Transverse colon (tissue), 4 donors: ENCODE results near the gene SKIDA1. TPM values are rescaled to one million over a fixed set of nuclear protein-coding genes. Genes with fewer than 3 reads are reported as not detected.

Experiments
- DNase-seq: peaks from one replicate; pipeline ENCODE4 v3.0.0-alpha.2; 2019
- H3K27ac ChIP-seq, 4 donors: fragments of 200-600 bp; sonication (generic); 2 replicates each; pipeline ENCODE4 v1.5.1; 2016 to 2018; ENCODE audit warnings: inconsistent platforms in 4 of 4
- H3K27me3 ChIP-seq: fragments of 200-600 bp; sonication (generic); 2 replicates; pipeline ENCODE4 v1.5.1; 2017; ENCODE audit warnings: inconsistent platforms
- H3K36me3 ChIP-seq, 4 donors: fragments of 200-600 bp; sonication (generic); 2 replicates each; pipeline ENCODE4 v1.5.1; 2017 to 2019; ENCODE audit warnings: inconsistent platforms in 4 of 4
- H3K4me1 ChIP-seq, 4 donors: fragments of 200-600 bp; sonication (generic); 2 replicates each; pipeline ENCODE4 v1.5.1; 2017 to 2020; ENCODE audit warnings: inconsistent platforms in 4 of 4
- H3K4me3 ChIP-seq, 4 donors: fragments of 200-600 bp; sonication (generic); 1 replicate in 1 of 4; 2 replicates in 3 of 4; pipeline versions ENCODE4 v1.5.1 to v1.6.1; 2017 to 2019; ENCODE audit warnings: inconsistent platforms in 4 of 4
- H3K9me3 ChIP-seq, 2 donors: fragments of 200-600 bp; sonication (generic); 2 replicates each; pipeline ENCODE4 v1.5.1; 2017 to 2019; ENCODE audit warnings: inconsistent platforms in 2 of 2
- EP300 ChIP-seq: sonication (generic); formaldehyde crosslinking; IDR thresholded peaks from one replicate; pipeline ENCODE4 v1.6.1; 2017; ENCODE audit warnings: antibody characterized with exemption, low read depth
- POLR2A ChIP-seq: fragments of 450-650 bp; IDR thresholded peaks from one replicate; pipeline ENCODE4 v1.6.1; 2016; ENCODE audit warnings: antibody characterized with exemption, mild to moderate bottlenecking, moderate library complexity
- POLR2AphosphoS5 ChIP-seq, 3 donors: sonication (generic); formaldehyde crosslinking; IDR thresholded peaks; one replicate each; pipeline ENCODE4 v1.6.1; 2016; ENCODE audit warnings: antibody characterized with exemption in 3 of 3
- whole genome bisulfite sequencing, 2 donors: methylation state at CpG; one replicate each; pipeline ENCODE4 v1.1.5; 2018; ENCODE audit warnings: low coverage in 1 of 2; 5-methylcytosine and 5-hydroxymethylcytosine counted together
- in situ Hi-C, 4 donors: fragments of 200-750 bp; cut with MboI; loops; one replicate each; pipeline versions ENCODE4 v1.15.0 to v1.15.1; 2017; ENCODE audit warnings: low sequenced_read_pairs in 3 of 4, low pct_ligation_motif_present in 1 of 4, low pct_unique_long_range_greater_than_20kb in 1 of 4
- intact Hi-C: fragments of 100-400 bp; cut with DNase I; formaldehyde crosslinking; loops from one replicate; pipeline ENCODE4 v1.15.1; 2023; ENCODE audit warnings: low total_unique reads
- total RNA-seq, 4 donors: library from RNA; depleted of rRNA; stranded (reverse); fragments of >200 nt; gene quantifications; one replicate each; pipeline ENCODE4 v1.1.0, GENCODE V29; 2016
- TF ChIP-seq, protein P1 (sequence below), 5 experiments: fragments of 200-600 bp in 3 of 5; fragments of 450-650 bp in 2 of 5; sonication (generic) in 3 of 5; IDR thresholded peaks; 1 replicate in 2 of 5; 2 replicates in 3 of 5; pipeline ENCODE4 v1.5.1; 2016 to 2017; ENCODE audit warnings: antibody characterized with exemption in 5 of 5, inconsistent platforms in 3 of 5, mild to moderate bottlenecking in 2 of 5, moderate library complexity in 1 of 5

The SKIDA1 gene
- total RNA-seq, 4 donors from 2014 or later: 0.27 to 0.60 TPM; not detected in 2

DNA sequence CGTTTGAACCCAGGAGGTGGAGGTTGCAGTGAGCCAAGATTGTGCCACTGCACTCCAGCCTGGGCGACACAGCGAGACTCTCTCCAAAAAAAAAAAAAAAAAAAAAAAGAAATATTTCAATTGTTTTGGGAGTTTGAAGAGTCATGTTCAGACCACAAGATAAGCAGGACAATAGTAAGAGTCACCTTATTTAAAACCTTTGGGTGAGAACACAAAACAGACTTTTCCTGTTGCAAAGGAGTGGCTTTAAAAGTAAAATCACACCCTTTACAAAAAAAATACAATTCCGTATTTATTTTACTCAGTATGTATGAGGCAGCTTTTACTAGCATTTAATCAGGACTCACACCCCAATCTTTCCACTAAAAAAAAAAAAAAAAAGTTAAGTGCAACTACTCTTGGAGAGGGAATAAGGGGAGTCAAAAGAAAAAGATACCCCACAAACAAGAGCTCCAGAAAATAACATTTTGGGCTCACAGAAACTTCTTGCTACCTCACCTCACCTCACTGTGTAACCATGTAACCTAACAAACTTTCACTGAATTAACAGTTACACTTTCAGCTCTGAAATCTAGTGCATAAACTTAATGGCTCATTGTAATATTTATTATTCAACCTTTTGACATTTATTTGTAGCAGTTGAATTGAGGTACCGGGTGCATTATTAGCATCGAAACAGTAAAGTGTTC lies 11.2 kb downstream of the SKIDA1 start:
- TF ChIP-seq POLR2A (no peak), POLR2AphosphoS5 (IDR thresholded peaks at IDR 0.05) (no peak), EP300 (no peak)
- TF ChIP-seq, protein P1, sequence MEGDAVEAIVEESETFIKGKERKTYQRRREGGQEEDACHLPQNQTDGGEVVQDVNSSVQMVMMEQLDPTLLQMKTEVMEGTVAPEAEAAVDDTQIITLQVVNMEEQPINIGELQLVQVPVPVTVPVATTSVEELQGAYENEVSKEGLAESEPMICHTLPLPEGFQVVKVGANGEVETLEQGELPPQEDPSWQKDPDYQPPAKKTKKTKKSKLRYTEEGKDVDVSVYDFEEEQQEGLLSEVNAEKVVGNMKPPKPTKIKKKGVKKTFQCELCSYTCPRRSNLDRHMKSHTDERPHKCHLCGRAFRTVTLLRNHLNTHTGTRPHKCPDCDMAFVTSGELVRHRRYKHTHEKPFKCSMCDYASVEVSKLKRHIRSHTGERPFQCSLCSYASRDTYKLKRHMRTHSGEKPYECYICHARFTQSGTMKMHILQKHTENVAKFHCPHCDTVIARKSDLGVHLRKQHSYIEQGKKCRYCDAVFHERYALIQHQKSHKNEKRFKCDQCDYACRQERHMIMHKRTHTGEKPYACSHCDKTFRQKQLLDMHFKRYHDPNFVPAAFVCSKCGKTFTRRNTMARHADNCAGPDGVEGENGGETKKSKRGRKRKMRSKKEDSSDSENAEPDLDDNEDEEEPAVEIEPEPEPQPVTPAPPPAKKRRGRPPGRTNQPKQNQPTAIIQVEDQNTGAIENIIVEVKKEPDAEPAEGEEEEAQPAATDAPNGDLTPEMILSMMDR (IDR thresholded peaks at IDR 0.05): no peak
- peaks cover 94% of the 10 kb centered on the region for H3K27me3 ChIP-seq
- DNase-seq: no peak
- H3K36me3 ChIP-seq: no peaks in the 10 kb centered on the region
- H3K4me3 ChIP-seq: no peak overlapping the region
- intact Hi-C loops: no loop called here
- no peak overlapping the region for H3K27ac ChIP-seq
- H3K4me1 ChIP-seq: peaks cover 5 to 49% (median 15%) of the 10 kb centered on the region in 4 donors
- H3K9me3 ChIP-seq: no peaks in the 10 kb centered on the region
- in situ Hi-C loops: loop anchor here in 1 of 4 donors (25.0 kb wide), 1 partner anchor 798 kb away; the partner anchor contains the start of genes BMI1 and COMMD3
- WGBS, 2 donors: 69 to 82% methylated on average over 1 to 6 of the region's 6 CpGs

DNA sequence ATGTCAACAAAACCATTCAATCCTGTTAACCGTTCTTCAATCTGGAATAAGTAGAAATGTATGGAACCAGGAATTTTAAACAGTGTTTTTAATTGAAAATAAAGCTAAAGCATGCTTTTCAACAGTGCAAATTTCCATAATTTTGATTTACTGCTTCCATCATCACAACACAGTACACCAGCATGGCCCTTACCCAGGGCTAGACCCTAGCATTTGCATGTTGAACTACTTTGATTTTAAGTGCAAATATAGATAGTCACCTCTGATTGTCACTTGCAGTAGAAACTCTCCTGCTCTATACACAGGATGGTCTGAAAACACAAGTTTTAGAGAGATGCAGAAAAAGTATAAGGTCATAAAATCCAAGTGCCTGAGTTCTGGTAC lies 12.1 kb downstream of the SKIDA1 start:
- intact Hi-C loops: no loop called here
- TF ChIP-seq, protein P1 (IDR thresholded peaks at IDR 0.05): no peak
- TF ChIP-seq POLR2A: no peak
- TF ChIP-seq EP300: no peak
- in situ Hi-C loops: loop anchor here in 1 of 4 donors (25.0 kb wide), 1 partner anchor 799 kb away; the partner anchor contains the start of genes BMI1 and COMMD3
- WGBS, 2 donors: 64 to 73% methylated on average over 1 of the region's 1 CpG
- DNase-seq: no peak
- no peak overlapping the region for H3K4me3 ChIP-seq
- H3K27me3 ChIP-seq: peaks cover 92% of the 10 kb centered on the region
- no peaks in the 10 kb centered on the region for H3K36me3 ChIP-seq
- no peak overlapping the region for H3K27ac ChIP-seq
- peaks cover 5 to 41% (median 12%) of the 10 kb centered on the region in 4 donors for H3K4me1 ChIP-seq
- no peaks in the 10 kb centered on the region for H3K9me3 ChIP-seq

DNA sequence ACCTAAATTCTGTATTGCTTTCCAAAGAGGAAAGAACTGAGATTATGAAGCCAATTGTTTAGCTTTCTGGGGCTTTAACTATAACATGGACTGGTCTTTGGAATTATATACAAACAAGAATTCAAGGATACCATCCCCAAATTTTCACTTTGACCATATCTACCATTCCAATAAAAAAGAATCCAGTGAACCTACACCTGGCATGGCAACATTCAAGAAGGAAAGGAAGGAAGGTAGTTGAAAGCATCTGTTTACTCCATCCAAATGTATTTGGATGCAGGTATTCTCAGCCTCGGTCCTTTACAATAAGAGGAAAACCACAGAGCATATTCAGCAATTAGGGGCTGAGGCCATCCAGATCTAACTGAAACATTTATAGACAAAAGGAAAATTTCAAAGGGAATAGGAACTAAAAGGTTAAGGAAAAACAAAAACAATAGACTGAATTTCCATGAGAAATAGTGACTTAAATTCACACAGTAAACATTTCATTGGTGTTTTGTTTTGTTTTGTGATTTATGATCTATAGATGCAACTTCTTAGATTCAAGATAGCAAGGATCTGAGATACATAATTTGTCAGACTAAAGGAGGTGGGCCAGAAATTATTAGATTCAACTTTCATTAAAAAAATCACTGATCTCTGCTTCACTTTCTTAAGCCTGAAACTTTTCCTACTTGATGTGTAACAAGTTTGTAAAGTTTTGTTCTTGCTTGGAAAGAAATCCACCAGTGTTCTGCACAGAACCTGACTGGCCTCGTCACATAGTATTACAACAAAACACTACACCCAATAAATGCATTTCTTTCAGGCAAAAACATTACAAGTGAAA lies 12.7 kb downstream of the SKIDA1 start:
- Histone ChIP-seq H3K4me3 (no peak overlapping the region), H3K27me3 (peaks cover 86% of the 10 kb centered on the region), H3K27ac (no peak overlapping the region), H3K4me1 (peaks cover 4 to 34% (median 9%) of the 10 kb centered on the region in 4 donors), H3K9me3 (no peaks in the 10 kb centered on the region), H3K36me3 (no peaks in the 10 kb centered on the region)
- DNase-seq: no peak
- in situ Hi-C loops: loop anchor here in 1 of 4 donors (25.0 kb wide), 1 partner anchor 800 kb away; the partner anchor contains the start of genes BMI1 and COMMD3
- TF ChIP-seq POLR2A (no peak), POLR2AphosphoS5 (IDR thresholded peaks at IDR 0.05) (no peak), EP300 (no peak)
- TF ChIP-seq, protein P1 (IDR thresholded peaks at IDR 0.05): no peak
- 70 to 83% methylated on average over 2 of the region's 2 CpGs for WGBS, 2 donors
- intact Hi-C loops: no loop called here

DNA sequence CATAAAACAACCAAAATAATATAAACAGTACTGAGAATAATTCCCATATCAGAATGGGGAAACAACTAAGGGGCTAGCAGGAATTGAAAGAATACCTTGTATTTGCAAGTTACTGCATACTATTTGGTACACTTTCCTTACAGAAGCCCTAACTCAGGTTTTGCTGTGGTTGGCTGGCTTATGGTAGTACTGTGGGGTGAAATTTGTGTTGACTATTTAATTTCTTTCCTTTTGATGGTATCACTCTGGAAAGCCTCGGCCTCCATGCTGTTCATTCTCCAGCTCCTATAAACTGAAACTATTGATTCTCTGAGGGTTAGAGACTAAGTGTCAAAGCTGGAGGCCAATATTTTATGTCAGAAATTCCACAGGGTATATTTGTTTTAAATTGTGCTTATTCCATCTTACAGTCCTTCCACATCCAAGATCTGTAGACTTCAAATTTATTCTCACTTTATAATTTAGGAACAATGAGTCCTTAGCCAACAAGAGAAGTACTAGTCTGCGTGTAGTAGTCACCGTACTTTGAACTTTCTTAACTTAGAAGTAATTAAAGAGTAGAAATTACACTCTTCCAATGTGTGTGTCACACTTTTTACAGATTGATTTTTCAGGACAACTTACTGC lies 13.4 kb downstream of the SKIDA1 start:
- H3K27me3 ChIP-seq: peaks cover 83% of the 10 kb centered on the region
- in situ Hi-C loops: loop anchor here in 1 of 4 donors (25.0 kb wide), 1 partner anchor 800 kb away; the partner anchor contains the start of genes BMI1 and COMMD3
- no peak overlapping the region for H3K27ac ChIP-seq
- H3K4me1 ChIP-seq: peaks cover 0 to 27% (median 4%) of the 10 kb centered on the region in 4 donors
- TF ChIP-seq, protein P1 (IDR thresholded peaks at IDR 0.05): no peak
- no peak for TF ChIP-seq EP300
- no peak for TF ChIP-seq POLR2A
- TF ChIP-seq POLR2AphosphoS5 (IDR thresholded peaks at IDR 0.05): no peak
- no peaks in the 10 kb centered on the region for H3K9me3 ChIP-seq
- H3K36me3 ChIP-seq: no peaks in the 10 kb centered on the region
- H3K4me3 ChIP-seq: no peak overlapping the region
- no peak for DNase-seq
- WGBS, 2 donors: 62 to 65% methylated on average over 3 of the region's 3 CpGs
- intact Hi-C loops: no loop called here
